Cardiac fibroblast (primary cell): ENCODE data around the gene PLK2.
A peak's percentile ranks its signal among the peaks of the same experiment; 100 is the strongest.

ENCODE experiments used
- DNase-seq, 2 donors: peaks; one replicate each; pipeline versions ENCODE4 v3.0.0 to v3.0.0-alpha.2; 2010; ENCODE audit warnings: low read depth in 2 of 2
- H3K4me3 ChIP-seq, 2 donors: replicated peaks in 1 of 2; 1 replicate in 1 of 2; 2 replicates in 1 of 2; pipeline ENCODE4 v1.5.1; 2011; ENCODE audit warnings: low read depth in 2 of 2, low read length in 2 of 2, mild to moderate bottlenecking in 2 of 2, moderate library complexity in 1 of 2
- CTCF ChIP-seq: IDR thresholded peaks from one replicate; pipeline ENCODE4 v1.5.1; 2011; ENCODE audit warnings: low read depth, mild to moderate bottlenecking, low read length, inconsistent platforms

The PLK2 gene

GRCh38 chr5:58462623-58463230 is 2.8 kb upstream of the PLK2 start:
- peak; percentile 79 to 83 for DNase-seq
- TF ChIP-seq CTCF, result peak; percentile 34
- H3K4me3 ChIP-seq, result no peak overlapping the region

- peak; percentile 18 to 60 for DNase-seq
- TF ChIP-seq CTCF, result no peak
- H3K4me3 ChIP-seq, result no peak overlapping the region
Observed at GRCh38 chr5:58462154-58462553, 2.3 kb upstream of the PLK2 start.

GRCh38 chr5:58460732-58461286 is 923 bp upstream of the PLK2 start:
- DNase-seq, result peak; percentile 92
- peak; percentile 87 for TF ChIP-seq CTCF

GRCh38 chr5:58459146-58460001 is 512 bp downstream of the PLK2 start:
- TF ChIP-seq CTCF, result no peak
- peak; percentile 59 to 67 for DNase-seq
- H3K4me3 ChIP-seq, result peak overlapping the region; percentile 89 to 92

More at GRCh38 chr5:58460732-58461286, 923 bp upstream of the PLK2 start:
- peak overlapping the region; percentile 89 to 92 for H3K4me3 ChIP-seq

GRCh38 chr5:58458743-58459145 is 1.1 kb downstream of the PLK2 start:
- peak; percentile 53 to 59 for DNase-seq
- TF ChIP-seq CTCF, result no peak
- H3K4me3 ChIP-seq, result peak overlapping the region; percentile 89 to 92

GRCh38 chr5:58458141-58458742 is 1.6 kb downstream of the PLK2 start:
- peak in 1 of 2 donors; percentile 41 for DNase-seq
- H3K4me3 ChIP-seq, result peak overlapping the region; percentile 89 to 92

More at GRCh38 chr5:58458141-58458742, 1.6 kb downstream of the PLK2 start:
- TF ChIP-seq CTCF, result no peak
